GM21529 (cell line): ENCODE results near the gene PSPN.
"Not testable (repeated sequence)": the region's sequence is repeated elsewhere in the genome, so short reads cannot be mapped to it uniquely, and the experiment has no call there.

Experiments
- ATAC-seq: cut with Tn5 transposase; IDR thresholded peaks from one replicate; pipeline ENCODE4 v1.9.1; 2021; ENCODE audit not compliant: unreplicated experiment

Gene PSPN

DNA sequence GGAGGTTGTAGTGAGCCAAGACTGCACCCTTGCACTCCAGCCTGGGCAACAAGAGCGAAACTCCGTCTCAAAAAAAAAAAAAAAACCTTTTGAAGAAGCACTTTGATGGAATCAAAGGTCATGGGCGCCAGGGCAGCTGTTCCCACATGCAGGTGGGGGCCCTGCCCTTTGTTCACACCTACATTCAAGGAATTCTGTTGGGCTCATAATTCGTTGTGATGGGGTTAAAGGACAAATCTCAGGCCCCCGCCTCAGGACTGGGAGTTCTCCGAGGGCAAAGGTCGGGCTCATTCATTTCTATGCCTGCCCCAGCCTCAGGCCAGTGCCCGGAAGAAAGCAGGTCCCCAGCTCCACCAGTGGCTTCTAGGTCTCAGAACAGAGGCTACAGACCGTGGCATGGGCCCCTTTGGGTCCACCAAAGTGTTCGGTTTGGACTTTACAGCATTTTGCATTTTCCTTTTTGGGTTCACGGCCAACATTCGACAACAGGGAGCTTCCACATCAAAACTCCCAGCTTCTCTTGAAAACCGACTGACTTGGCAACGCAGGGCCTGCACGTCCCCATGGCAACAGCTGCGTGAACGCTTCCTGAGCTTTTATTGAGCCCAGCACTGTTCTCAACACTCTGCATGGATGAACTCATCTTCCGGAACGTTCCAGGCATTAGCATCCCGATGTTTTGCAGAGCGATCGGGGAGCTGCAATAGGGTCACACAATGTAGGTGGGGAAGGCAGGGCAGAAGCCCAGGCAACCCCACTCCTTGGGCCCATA lies 27.3 kb upstream of the PSPN start:
- no peak for ATAC-seq

DNA sequence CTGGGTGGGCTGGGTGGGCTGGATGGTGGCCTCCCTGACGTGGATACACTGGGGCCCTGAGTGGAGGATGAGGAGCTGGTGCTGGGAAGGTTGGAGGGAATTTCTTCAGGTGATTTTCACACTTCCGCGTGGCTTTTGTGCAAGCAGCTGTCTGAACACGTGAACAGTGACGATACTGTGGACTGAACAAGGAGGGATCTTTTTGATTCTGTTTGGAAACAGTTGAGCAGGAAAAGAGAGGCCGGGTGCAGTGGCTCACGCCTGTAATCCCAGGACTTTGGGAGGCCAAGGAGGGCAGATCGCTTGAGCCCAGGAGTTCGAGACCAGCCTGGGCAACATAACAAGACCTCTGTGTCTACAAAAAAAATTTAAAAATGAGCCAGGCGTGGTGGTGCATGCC lies 26.3 kb upstream of the PSPN start:
- no peak for ATAC-seq

- ATAC-seq = not testable (repeated sequence)
These were observed 24.6 kb upstream of the PSPN start for GRCh38 chr19:6400062-6400944.

DNA sequence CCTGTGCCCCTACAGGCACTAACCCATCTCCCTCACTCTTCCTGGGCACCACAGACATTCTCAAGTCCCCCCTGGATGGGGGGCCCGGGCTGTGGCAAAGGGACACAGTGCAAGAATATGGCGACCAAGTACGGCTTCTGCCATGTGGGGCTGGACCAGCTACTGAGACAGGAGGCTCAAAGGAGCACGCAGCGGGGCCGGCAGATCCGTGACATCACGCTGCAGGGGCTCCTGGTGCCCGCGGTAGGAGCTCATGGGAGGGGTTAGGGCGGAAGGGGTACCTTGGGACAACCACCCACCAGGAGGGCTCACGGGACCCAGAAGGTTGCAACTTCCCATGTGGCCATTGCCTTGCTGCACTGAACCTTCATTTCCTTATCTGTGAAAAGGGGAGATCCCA lies 20.6 kb upstream of the PSPN start:
- no peak for ATAC-seq

- ATAC-seq = no peak
These were observed 19.1 kb upstream of the PSPN start for GRCh38 chr19:6394831-6395230.

- ATAC-seq = no peak
These were observed 18.3 kb upstream of the PSPN start for GRCh38 chr19:6393983-6394412.

- ATAC-seq = peak; percentile 73
These were observed 17.6 kb upstream of the PSPN start, which contains the start of gene GTF2F1 for GRCh38 chr19:6393074-6393982. Gene GTF2F1, minus strand, starts transcription at chr19:6393164. Its CDS starts 169 bp downstream, at chr19:6392995.

GRCh38 chr19:6392221-6393073 lies 16.7 kb upstream of the PSPN start:
- ATAC-seq = no peak

DNA sequence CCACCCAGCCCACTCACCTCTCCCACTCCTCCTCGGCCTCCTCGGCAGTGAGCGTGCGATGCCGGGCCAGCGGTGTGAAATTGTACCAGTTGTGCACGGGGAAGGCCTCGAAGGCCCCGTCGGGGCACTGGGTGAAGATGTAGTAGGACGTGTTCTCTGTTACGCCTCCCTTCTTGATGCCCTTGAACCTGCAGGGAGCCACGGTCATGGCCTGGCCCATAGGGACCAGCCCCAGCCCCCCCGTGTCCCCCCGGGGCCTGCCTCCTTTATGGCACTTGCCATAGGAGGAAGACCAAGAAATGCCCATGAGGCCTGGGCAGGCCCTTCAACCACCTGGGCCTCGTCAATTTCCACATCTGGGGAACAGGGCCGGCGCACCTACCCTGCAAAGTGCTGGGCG lies 11.6 kb upstream of the PSPN start:
- no peak for ATAC-seq

- no peak for ATAC-seq
These were observed 8.6 kb upstream of the PSPN start for GRCh38 chr19:6384381-6384780.

- ATAC-seq = no peak
These were observed 7.5 kb upstream of the PSPN start for GRCh38 chr19:6383188-6383587.

- no peak for ATAC-seq
These were observed 5.5 kb upstream of the PSPN start for GRCh38 chr19:6381030-6381750.

- no peak for ATAC-seq
These were observed 4.0 kb upstream of the PSPN start for GRCh38 chr19:6379744-6380143.

DNA sequence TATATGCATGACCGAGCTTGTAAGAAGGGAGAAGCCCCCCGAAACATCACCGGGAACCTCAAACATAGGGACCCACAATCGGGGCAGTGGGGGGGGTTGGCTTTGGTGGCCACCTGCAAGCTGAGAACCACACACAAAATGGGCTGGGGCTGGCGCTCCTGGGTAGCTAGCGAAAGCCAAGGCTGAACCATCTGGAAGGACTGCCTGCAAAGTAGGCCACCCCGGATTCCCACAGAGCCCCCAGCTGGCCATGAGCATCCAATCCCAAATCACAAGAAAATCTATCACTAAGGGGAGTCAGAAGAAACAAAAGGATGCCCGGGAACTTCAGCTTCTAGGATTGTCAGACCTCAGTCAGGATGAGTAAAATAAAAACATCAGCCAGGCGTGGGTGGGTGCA lies 2.8 kb upstream of the PSPN start:
- ATAC-seq = no peak

DNA sequence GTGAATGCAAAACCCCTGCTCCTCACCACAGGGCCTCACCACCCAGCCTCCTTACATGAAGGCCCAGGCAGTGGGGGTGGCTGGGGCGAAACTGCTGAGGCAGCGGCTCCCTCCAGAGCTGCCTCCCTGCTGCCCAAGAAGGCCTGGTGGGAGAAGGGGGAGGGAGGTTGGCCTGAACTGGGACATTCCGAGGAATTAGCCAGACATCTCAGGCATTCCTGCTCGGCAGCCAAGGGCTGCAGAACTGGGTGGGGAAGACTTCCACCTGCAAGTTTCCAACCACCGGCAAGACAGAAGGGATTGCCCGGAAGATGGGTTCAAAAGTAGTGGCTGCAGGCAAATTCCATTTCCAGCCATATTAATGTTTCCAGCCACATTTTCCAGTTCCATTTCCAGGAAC lies 2.3 kb upstream of the PSPN start:
- no peak for ATAC-seq

GRCh38 chr19:6376512-6377190 lies 918 bp upstream of the PSPN start:
- ATAC-seq = no peak

DNA sequence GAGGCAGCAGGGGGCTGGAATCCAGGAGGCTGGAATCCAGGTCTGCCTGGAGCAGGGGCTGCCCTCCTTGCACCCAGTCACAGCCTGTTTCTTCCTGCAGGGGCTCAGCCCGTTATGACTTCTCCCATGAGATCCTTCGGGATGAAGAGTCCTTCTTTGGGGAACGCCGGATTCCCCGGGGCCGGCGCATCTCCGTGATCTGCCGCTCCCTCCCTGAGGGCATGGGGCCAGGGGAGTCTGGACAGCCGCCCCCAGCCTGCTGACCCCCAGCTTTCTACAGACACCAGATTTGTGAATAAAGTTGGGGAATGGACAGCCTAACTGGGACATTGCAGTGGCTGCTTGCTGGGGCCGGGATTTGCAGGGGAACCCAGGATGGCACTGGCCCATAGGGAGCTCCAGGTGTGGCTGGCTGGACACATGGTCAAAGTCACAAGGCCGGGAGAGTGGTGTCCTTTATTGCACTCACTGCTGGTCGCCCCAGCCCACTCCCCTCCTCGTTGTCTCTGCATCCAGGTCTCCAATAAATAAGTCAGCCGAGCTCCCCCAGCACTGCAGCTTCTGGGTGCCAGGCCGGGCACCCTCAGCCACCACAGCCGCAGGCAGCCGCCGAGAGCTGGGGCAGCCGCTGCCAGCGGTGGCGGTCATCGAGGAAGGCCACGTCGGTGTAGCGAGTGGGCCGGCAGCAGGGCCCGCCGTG lies 872 bp downstream of the PSPN start:
- ATAC-seq = no peak

GRCh38 chr19:6374161-6374709 lies 1.5 kb downstream of the PSPN start:
- ATAC-seq = no peak
